Liver (tissue), 9 donors: ENCODE results near the gene B3GALNT1. TPM values are rescaled to one million over a fixed set of nuclear protein-coding genes. Genes with fewer than 3 reads are reported as not detected.

ENCODE experiments used
- DNase-seq: peaks from one replicate; pipeline ENCODE4 v3.0.0-alpha.2; 2017; ENCODE audit warnings: low spot score
- H3K27ac ChIP-seq, 2 donors: one replicate each; pipeline ENCODE4 v1.7.0; 2013; ENCODE audit warnings: inconsistent platforms in 2 of 2, low read length in 2 of 2, control low read depth in 1 of 2, low read depth in 1 of 2, mild to moderate bottlenecking in 1 of 2
- H3K27me3 ChIP-seq, 4 donors: one replicate each; pipeline versions ENCODE4 v1.6.1 to v1.7.0; 2013; ENCODE audit warnings: low read length in 3 of 4, inconsistent platforms in 1 of 4, mild to moderate bottlenecking in 1 of 4, moderate library complexity in 1 of 4; ENCODE audit not compliant: control insufficient read depth in 4 of 4, insufficient read depth in 4 of 4
- H3K36me3 ChIP-seq, 4 donors: one replicate each; pipeline versions ENCODE4 v1.6.1 to v1.7.0; 2013; ENCODE audit warnings: low read length in 3 of 4, mild to moderate bottlenecking in 3 of 4, low read depth in 1 of 4, moderate library complexity in 1 of 4; ENCODE audit not compliant: control insufficient read depth in 4 of 4, insufficient read depth in 3 of 4
- H3K4me1 ChIP-seq, 4 donors: one replicate each; pipeline versions ENCODE4 v1.6.1 to v1.7.0; 2013; ENCODE audit warnings: low read length in 3 of 4, mild to moderate bottlenecking in 3 of 4, moderate library complexity in 1 of 4; ENCODE audit not compliant: control insufficient read depth in 4 of 4, insufficient read depth in 4 of 4
- H3K4me3 ChIP-seq, 3 donors: one replicate each; pipeline versions ENCODE4 v1.6.1 to v1.7.0; 2013; ENCODE audit warnings: low read length in 3 of 3, control low read depth in 1 of 3, low read depth in 1 of 3, mild to moderate bottlenecking in 1 of 3
- H3K9ac ChIP-seq, 2 donors: one replicate each; pipeline ENCODE4 v1.7.0; 2013; ENCODE audit warnings: low read length in 2 of 2, mild to moderate bottlenecking in 2 of 2, moderate library complexity in 2 of 2, control low read depth in 1 of 2, low read depth in 1 of 2
- H3K9me3 ChIP-seq, 4 donors: one replicate each; pipeline versions ENCODE4 v1.6.1 to v1.7.0; 2013; ENCODE audit warnings: low read length in 3 of 4; ENCODE audit not compliant: control insufficient read depth in 4 of 4
- EGR1 ChIP-seq, 2 donors: IDR thresholded peaks; 2 replicates each; pipeline ENCODE4 v1.6.1; 2016 to 2018; ENCODE audit warnings: antibody characterized with exemption in 2 of 2, low read depth in 2 of 2
- FOXA1 ChIP-seq: IDR thresholded peaks from 2 replicates; pipeline ENCODE4 v1.6.1; 2016; ENCODE audit warnings: antibody characterized with exemption
- FOXA2 ChIP-seq: IDR thresholded peaks from 2 replicates; pipeline ENCODE4 v1.6.1; 2016; ENCODE audit warnings: antibody characterized with exemption
- GABPA ChIP-seq, 2 donors: IDR thresholded peaks in 1 of 2; conservative IDR thresholded peaks in 1 of 2; 2 replicates each; pipeline ENCODE4 v1.6.1; 2016; ENCODE audit warnings: antibody characterized with exemption in 2 of 2, mild to moderate bottlenecking in 1 of 2, moderate library complexity in 1 of 2
- HNF4A ChIP-seq, 2 donors: conservative IDR thresholded peaks; 2 replicates each; pipeline ENCODE4 v1.6.1; 2016; ENCODE audit warnings: antibody characterized with exemption in 2 of 2, mild to moderate bottlenecking in 2 of 2
- HNF4G ChIP-seq: IDR thresholded peaks from 2 replicates; pipeline ENCODE4 v1.6.1; 2016; ENCODE audit warnings: antibody characterized with exemption
- RAD21 ChIP-seq, 2 donors: IDR thresholded peaks; 2 replicates each; pipeline ENCODE4 v1.6.1; 2016; ENCODE audit warnings: antibody characterized with exemption in 2 of 2, mild to moderate bottlenecking in 2 of 2
- RXRA ChIP-seq, 2 donors: IDR thresholded peaks; 2 replicates each; pipeline ENCODE4 v1.6.1; 2017 to 2018; ENCODE audit warnings: antibody characterized with exemption in 2 of 2, mild to moderate bottlenecking in 1 of 2
- TAF1 ChIP-seq: conservative IDR thresholded peaks from 2 replicates; pipeline ENCODE4 v1.6.1; 2016; ENCODE audit warnings: antibody characterized with exemption, mild to moderate bottlenecking
- YY1 ChIP-seq: IDR thresholded peaks from 2 replicates; pipeline ENCODE4 v1.6.1; 2016; ENCODE audit warnings: antibody characterized with exemption, mild to moderate bottlenecking
- WGBS: extraction: QIAGEN DNeasy Blood & Tissue Kit; methylation state at CpG from one replicate; pipeline ENCODE4 v1.1.7; 2013; 5-methylcytosine and 5-hydroxymethylcytosine counted together
- polyA plus RNA-seq, 2 donors: library from polyadenylated mRNA; stranded (reverse) in 1 of 2; unstranded in 1 of 2; fragments of 200-250 nt in 1 of 2; fragments of >200 nt in 1 of 2; fragmentation: Nextera tagmentation in 1 of 2; extraction: Ambion mirVana in 1 of 2; gene quantifications; one replicate each; pipeline versions ENCODE4 v1.2.1 to v1.2.3, GENCODE V29; 2013 to 2015
- total RNA-seq, 2 donors: library from RNA; depleted of rRNA; stranded (reverse); fragments of >200 nt; gene quantifications; one replicate each; pipeline ENCODE4 v1.2.3, GENCODE V29; 2014
- TF ChIP-seq, protein P1 (sequence below): fragments of 150-350 bp; IDR thresholded peaks from 2 replicates; pipeline ENCODE4 v1.5.1; 2017; ENCODE audit warnings: improper control_type of control experiment, low read depth, low read length; ENCODE audit not compliant: missing input control
- TF ChIP-seq, protein P2 (sequence below): IDR thresholded peaks from 2 replicates; pipeline ENCODE4 v1.6.1; 2016; ENCODE audit warnings: antibody characterized with exemption
- TF ChIP-seq, protein P3 (sequence below): IDR thresholded peaks from 2 replicates; pipeline ENCODE4 v1.6.1; 2016; ENCODE audit warnings: antibody characterized with exemption
- TF ChIP-seq, protein P4 (sequence below): IDR thresholded peaks from 2 replicates; pipeline ENCODE4 v1.6.1; 2016; ENCODE audit warnings: antibody characterized with exemption
- donor health status: healthy.
- donor health status: healthy.
- donor health status: healthy.
- donor health status: healthy.
- donor health status: healthy.

The B3GALNT1 gene
- total and polyA plus RNA-seq, 4 donors = 0.56 to 23.7 (median 1.00) TPM

- H3K27ac ChIP-seq = no peak overlapping the region
- DNase-seq = no peak
Observed at GRCh38 chr3:161100994-161101393, 4.2 kb downstream of the B3GALNT1 start.

DNA sequence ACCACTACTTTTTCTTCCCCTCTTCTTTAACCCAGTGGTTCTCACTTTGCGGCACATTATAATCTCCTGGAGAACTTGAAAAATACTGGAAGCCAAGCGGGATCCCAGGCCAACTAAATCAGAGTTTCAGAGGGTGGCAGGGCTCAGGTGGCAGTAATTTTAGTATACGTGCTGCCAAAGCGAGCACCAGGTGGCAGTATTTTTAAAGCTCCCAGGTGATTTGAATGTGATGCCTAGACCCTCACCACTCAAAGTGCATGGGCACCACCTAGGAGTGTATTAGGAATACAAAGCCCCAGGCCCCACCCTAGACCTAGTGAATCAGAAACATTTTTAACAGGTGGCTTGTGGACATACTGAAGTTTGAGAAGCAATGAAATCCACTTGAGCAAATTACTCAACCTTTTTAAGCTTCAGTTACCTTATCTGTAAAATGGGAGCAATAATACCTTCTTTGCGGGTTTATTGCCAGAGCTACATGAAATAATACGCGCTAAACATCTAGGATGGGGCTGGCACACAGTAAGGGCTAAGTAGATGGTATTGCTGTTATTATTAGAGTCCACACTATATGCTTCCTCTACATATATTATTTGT is 8.3 kb downstream of the B3GALNT1 start:
- Histone ChIP-seq H3K9ac (no peak overlapping the region), H3K27ac (no peak overlapping the region), H3K36me3 (no peaks in the 10 kb centered on the region), H3K27me3 (no peaks in the 10 kb centered on the region), H3K4me1 (peaks cover 0 to 5% (median 0%) of the 10 kb centered on the region in 4 donors), H3K4me3 (no peak overlapping the region), H3K9me3 (no peaks in the 10 kb centered on the region)
- DNase-seq = no peak
- WGBS = 72% methylated on average over 7 of the region's 7 CpGs
- TF ChIP-seq HNF4A (conservative IDR thresholded peaks at IDR 0.05) (no peak), RAD21 (IDR thresholded peaks at IDR 0.05) (peak; percentile 63 to 75)
- TF ChIP-seq, protein P1, sequence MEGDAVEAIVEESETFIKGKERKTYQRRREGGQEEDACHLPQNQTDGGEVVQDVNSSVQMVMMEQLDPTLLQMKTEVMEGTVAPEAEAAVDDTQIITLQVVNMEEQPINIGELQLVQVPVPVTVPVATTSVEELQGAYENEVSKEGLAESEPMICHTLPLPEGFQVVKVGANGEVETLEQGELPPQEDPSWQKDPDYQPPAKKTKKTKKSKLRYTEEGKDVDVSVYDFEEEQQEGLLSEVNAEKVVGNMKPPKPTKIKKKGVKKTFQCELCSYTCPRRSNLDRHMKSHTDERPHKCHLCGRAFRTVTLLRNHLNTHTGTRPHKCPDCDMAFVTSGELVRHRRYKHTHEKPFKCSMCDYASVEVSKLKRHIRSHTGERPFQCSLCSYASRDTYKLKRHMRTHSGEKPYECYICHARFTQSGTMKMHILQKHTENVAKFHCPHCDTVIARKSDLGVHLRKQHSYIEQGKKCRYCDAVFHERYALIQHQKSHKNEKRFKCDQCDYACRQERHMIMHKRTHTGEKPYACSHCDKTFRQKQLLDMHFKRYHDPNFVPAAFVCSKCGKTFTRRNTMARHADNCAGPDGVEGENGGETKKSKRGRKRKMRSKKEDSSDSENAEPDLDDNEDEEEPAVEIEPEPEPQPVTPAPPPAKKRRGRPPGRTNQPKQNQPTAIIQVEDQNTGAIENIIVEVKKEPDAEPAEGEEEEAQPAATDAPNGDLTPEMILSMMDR = peak; percentile 48

More at GRCh38 chr3:161100994-161101393, 4.2 kb downstream of the B3GALNT1 start:
- Histone ChIP-seq H3K36me3 (no peaks in the 10 kb centered on the region), H3K9ac (no peak overlapping the region), H3K4me1 (peaks cover 0 to 15% (median 5%) of the 10 kb centered on the region in 4 donors), H3K4me3 (no peak overlapping the region), H3K9me3 (no peaks in the 10 kb centered on the region), H3K27me3 (no peaks in the 10 kb centered on the region)
- 50% methylated on average over 6 of the region's 6 CpGs for WGBS
- TF ChIP-seq HNF4A (conservative IDR thresholded peaks at IDR 0.05) = peak in 1 of 2 donors; percentile 26
- TF ChIP-seq, protein P2, sequence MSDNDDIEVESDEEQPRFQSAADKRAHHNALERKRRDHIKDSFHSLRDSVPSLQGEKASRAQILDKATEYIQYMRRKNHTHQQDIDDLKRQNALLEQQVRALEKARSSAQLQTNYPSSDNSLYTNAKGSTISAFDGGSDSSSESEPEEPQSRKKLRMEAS = no peak

GRCh38 chr3:161093895-161094294 is 11.3 kb downstream of the B3GALNT1 start:
- Histone ChIP-seq H3K4me3 (no peak overlapping the region), H3K27ac (no peak overlapping the region)

More at GRCh38 chr3:161093895-161094294, 11.3 kb downstream of the B3GALNT1 start:
- Histone ChIP-seq H3K9ac (no peak overlapping the region), H3K27me3 (no peaks in the 10 kb centered on the region), H3K4me1 (no peaks in the 10 kb centered on the region), H3K36me3 (no peaks in the 10 kb centered on the region), H3K9me3 (no peaks in the 10 kb centered on the region)
- no peak for DNase-seq
- TF ChIP-seq FOXA1 (no peak), GABPA (IDR thresholded peaks at IDR 0.05 in 1 of 2, conservative IDR thresholded peaks at IDR 0.05 in 1 of 2) (no peak), HNF4G (no peak), TAF1 (no peak), YY1 (no peak), RXRA (IDR thresholded peaks at IDR 0.05) (no peak), RAD21 (IDR thresholded peaks at IDR 0.05) (no peak), FOXA2 (no peak), EGR1 (IDR thresholded peaks at IDR 0.05; ENCODE audit: low read depth in 2 of 2) (no peak)
- TF ChIP-seq, protein P1 = no peak
- TF ChIP-seq, protein P3, sequence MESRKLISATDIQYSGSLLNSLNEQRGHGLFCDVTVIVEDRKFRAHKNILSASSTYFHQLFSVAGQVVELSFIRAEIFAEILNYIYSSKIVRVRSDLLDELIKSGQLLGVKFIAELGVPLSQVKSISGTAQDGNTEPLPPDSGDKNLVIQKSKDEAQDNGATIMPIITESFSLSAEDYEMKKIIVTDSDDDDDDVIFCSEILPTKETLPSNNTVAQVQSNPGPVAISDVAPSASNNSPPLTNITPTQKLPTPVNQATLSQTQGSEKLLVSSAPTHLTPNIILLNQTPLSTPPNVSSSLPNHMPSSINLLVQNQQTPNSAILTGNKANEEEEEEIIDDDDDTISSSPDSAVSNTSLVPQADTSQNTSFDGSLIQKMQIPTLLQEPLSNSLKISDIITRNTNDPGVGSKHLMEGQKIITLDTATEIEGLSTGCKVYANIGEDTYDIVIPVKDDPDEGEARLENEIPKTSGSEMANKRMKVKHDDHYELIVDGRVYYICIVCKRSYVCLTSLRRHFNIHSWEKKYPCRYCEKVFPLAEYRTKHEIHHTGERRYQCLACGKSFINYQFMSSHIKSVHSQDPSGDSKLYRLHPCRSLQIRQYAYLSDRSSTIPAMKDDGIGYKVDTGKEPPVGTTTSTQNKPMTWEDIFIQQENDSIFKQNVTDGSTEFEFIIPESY = no peak
- TF ChIP-seq, protein P2 = no peak
- TF ChIP-seq, protein P4, sequence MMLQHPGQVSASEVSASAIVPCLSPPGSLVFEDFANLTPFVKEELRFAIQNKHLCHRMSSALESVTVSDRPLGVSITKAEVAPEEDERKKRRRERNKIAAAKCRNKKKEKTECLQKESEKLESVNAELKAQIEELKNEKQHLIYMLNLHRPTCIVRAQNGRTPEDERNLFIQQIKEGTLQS = no peak
